ENCODE results near the gene POLR2A. TPM values are rescaled to one million over a fixed set of nuclear protein-coding genes. Genes with fewer than 3 reads are reported as not detected.

Gene POLR2A
- total RNA-seq, 2 donors from 2014 or later = 129 to 189 TPM

- no peak overlapping the region for H3K27ac Mint-ChIP-seq
- DNase-seq = no peak
- Histone ChIP-seq H3K9me3 (ENCODE audit: control insufficient read depth, low read length) (no peaks in the 10 kb centered on the region), H3K27me3 (ENCODE audit: control insufficient read depth, insufficient read depth, low read length, poor library complexity, severe bottlenecking) (no peaks in the 10 kb centered on the region), H3K4me3 (ENCODE audit: low read length) (no peak overlapping the region), H3K9ac (ENCODE audit: extremely low read depth, low read length, poor library complexity, severe bottlenecking) (no peak overlapping the region), H3K36me3 (ENCODE audit: control insufficient read depth, insufficient read depth, low read length) (peaks cover 65% of the 10 kb centered on the region), H3K27ac (ENCODE audit: low read depth, low read length) (no peak overlapping the region), H3K4me1 (ENCODE audit: control insufficient read depth, insufficient read depth, low read length) (no peaks in the 10 kb centered on the region)
- peaks cover 73% of the 10 kb centered on the region for H3K36me3 Mint-ChIP-seq (ENCODE audit: low read depth)
- H3K4me3 Mint-ChIP-seq = no peak overlapping the region
- TF ChIP-seq, protein P1, sequence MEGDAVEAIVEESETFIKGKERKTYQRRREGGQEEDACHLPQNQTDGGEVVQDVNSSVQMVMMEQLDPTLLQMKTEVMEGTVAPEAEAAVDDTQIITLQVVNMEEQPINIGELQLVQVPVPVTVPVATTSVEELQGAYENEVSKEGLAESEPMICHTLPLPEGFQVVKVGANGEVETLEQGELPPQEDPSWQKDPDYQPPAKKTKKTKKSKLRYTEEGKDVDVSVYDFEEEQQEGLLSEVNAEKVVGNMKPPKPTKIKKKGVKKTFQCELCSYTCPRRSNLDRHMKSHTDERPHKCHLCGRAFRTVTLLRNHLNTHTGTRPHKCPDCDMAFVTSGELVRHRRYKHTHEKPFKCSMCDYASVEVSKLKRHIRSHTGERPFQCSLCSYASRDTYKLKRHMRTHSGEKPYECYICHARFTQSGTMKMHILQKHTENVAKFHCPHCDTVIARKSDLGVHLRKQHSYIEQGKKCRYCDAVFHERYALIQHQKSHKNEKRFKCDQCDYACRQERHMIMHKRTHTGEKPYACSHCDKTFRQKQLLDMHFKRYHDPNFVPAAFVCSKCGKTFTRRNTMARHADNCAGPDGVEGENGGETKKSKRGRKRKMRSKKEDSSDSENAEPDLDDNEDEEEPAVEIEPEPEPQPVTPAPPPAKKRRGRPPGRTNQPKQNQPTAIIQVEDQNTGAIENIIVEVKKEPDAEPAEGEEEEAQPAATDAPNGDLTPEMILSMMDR (conservative IDR thresholded peaks at IDR 0.05) = no peak
- H3K4me1 Mint-ChIP-seq = peaks cover 5% of the 10 kb centered on the region
- H3K9me3 Mint-ChIP-seq = no peaks in the 10 kb centered on the region
- 94 to 95% methylated on average over 2 to 3 of the region's 3 CpGs for WGBS, 2 experiments (ENCODE audit: insufficient coverage in 1 of 2, insufficient read length in 1 of 2)
- no peaks in the 10 kb centered on the region for H3K27me3 Mint-ChIP-seq (ENCODE audit: insufficient read depth)
Measured at GRCh38 chr17:7493941-7494340, 9.8 kb downstream of the POLR2A start.

- no peaks in the 10 kb centered on the region for H3K4me1 ChIP-seq (ENCODE audit: control insufficient read depth, insufficient read depth, low read length)
- Mint-ChIP-seq H3K9me3 (no peaks in the 10 kb centered on the region), H3K36me3 (ENCODE audit: low read depth) (peaks cover 76% of the 10 kb centered on the region), H3K4me3 (no peak overlapping the region), H3K27ac (no peak overlapping the region), H3K4me1 (peaks cover 5% of the 10 kb centered on the region), H3K27me3 (ENCODE audit: insufficient read depth) (no peaks in the 10 kb centered on the region)
- no peaks in the 10 kb centered on the region for H3K27me3 ChIP-seq (ENCODE audit: control insufficient read depth, insufficient read depth, low read length, poor library complexity, severe bottlenecking)
- H3K9ac ChIP-seq (ENCODE audit: extremely low read depth, low read length, poor library complexity, severe bottlenecking) = no peak overlapping the region
- H3K36me3 ChIP-seq (ENCODE audit: control insufficient read depth, insufficient read depth, low read length) = peaks cover 64% of the 10 kb centered on the region
- H3K4me3 ChIP-seq (ENCODE audit: low read length) = no peak overlapping the region
- no peak for DNase-seq
- TF ChIP-seq, protein P1 (conservative IDR thresholded peaks at IDR 0.05) = no peak
- no peak overlapping the region for H3K27ac ChIP-seq (ENCODE audit: low read depth, low read length)
- no peaks in the 10 kb centered on the region for H3K9me3 ChIP-seq (ENCODE audit: control insufficient read depth, low read length)
- 94 to 98% methylated on average over 7 to 12 of the region's 12 CpGs for WGBS, 2 experiments (ENCODE audit: insufficient coverage in 1 of 2, insufficient read length in 1 of 2)
Measured at GRCh38 chr17:7495906-7496434, 11.8 kb downstream of the POLR2A start.

- H3K36me3 ChIP-seq (ENCODE audit: control insufficient read depth, insufficient read depth, low read length) = peaks cover 68% of the 10 kb centered on the region
- no peaks in the 10 kb centered on the region for H3K27me3 ChIP-seq (ENCODE audit: control insufficient read depth, insufficient read depth, low read length, poor library complexity, severe bottlenecking)
- DNase-seq = no peak
- H3K4me1 ChIP-seq (ENCODE audit: control insufficient read depth, insufficient read depth, low read length) = no peaks in the 10 kb centered on the region
- 95 to 96% methylated on average over 16 to 20 of the region's 20 CpGs for WGBS, 2 experiments (ENCODE audit: insufficient coverage in 1 of 2, insufficient read length in 1 of 2)
- H3K9ac ChIP-seq (ENCODE audit: extremely low read depth, low read length, poor library complexity, severe bottlenecking) = no peak overlapping the region
- TF ChIP-seq, protein P1 (conservative IDR thresholded peaks at IDR 0.05) = no peak
- H3K4me3 ChIP-seq (ENCODE audit: low read length) = no peak overlapping the region
- Mint-ChIP-seq H3K4me1 (peaks cover 2% of the 10 kb centered on the region), H3K27me3 (ENCODE audit: insufficient read depth) (no peaks in the 10 kb centered on the region), H3K4me3 (no peak overlapping the region), H3K36me3 (ENCODE audit: low read depth) (peaks cover 79% of the 10 kb centered on the region), H3K9me3 (no peaks in the 10 kb centered on the region), H3K27ac (peak overlapping the region; percentile 75)
- H3K9me3 ChIP-seq (ENCODE audit: control insufficient read depth, low read length) = no peaks in the 10 kb centered on the region
- no peak overlapping the region for H3K27ac ChIP-seq (ENCODE audit: low read depth, low read length)
Measured at GRCh38 chr17:7496470-7497183, 12.5 kb downstream of the POLR2A start.

Data from endodermal cell (in vitro differentiated cells).